Activated CD4-positive, alpha-beta T cell treated with anti-CD3 and anti-CD28 coated beads for 36 hours (primary cell): Measurements from ENCODE around the gene DENND1C. TPM values are rescaled to one million over a fixed set of nuclear protein-coding genes. Genes with fewer than 3 reads are reported as not detected.
"Not testable (repeated sequence)": the region's sequence is repeated elsewhere in the genome, so short reads cannot be mapped to it uniquely, and the experiment has no call there.

Experiments used
- ATAC-seq: fragments of 200-7000 bp; cut with Tn5 transposase; one replicate; pipeline ENCODE4 v1.10.0; 2021; ENCODE audit warnings: mild to moderate bottlenecking, moderate library complexity
- CTCF ChIA-PET: fragments of 350-600 bp; sonication (Branson Sonifier 250); formaldehyde crosslinking; loops from one replicate; lab custom pipeline; 2021; ENCODE audit warnings: antibody characterized with exemption; lab: Charles Lee
- POLR2A ChIA-PET: fragments of 350-600 bp; sonication (Branson Sonifier 250); formaldehyde crosslinking; loops from one replicate; lab custom pipeline; 2021; ENCODE audit warnings: antibody characterized with exemption, inconsistent platforms; lab: Charles Lee
- DNase-seq: peaks from one replicate; pipeline ENCODE4 v3.0.0-alpha.2; 2020
- H3K27ac Mint-ChIP-seq: one replicate; pipeline ENCODE4 v1.8.0; 2021; ENCODE audit warnings: mixed read lengths
- H3K27me3 Mint-ChIP-seq: one replicate; pipeline ENCODE4 v1.8.0; 2021; ENCODE audit warnings: mixed read lengths
- H3K36me3 Mint-ChIP-seq: one replicate; pipeline ENCODE4 v1.8.0; 2021; ENCODE audit warnings: low read depth, mixed read lengths
- H3K4me1 Mint-ChIP-seq: one replicate; pipeline ENCODE4 v1.8.0; 2021; ENCODE audit warnings: mixed read lengths
- H3K4me3 Mint-ChIP-seq: one replicate; pipeline ENCODE4 v1.8.0; 2021; ENCODE audit warnings: mild to moderate bottlenecking, moderate library complexity, mixed read lengths
- H3K9me3 Mint-ChIP-seq: one replicate; pipeline ENCODE4 v1.8.0; 2021; ENCODE audit warnings: low read depth, mixed read lengths
- intact Hi-C, 2 experiments: fragments of 100-400 bp; cut with DNase I in 1 of 2; cut with micrococcal nuclease in 1 of 2; formaldehyde crosslinking; loops; one replicate each; pipeline versions ENCODE4 v1.14.2 to v1.15.1; 2022 to 2024; cut with DNase I, micrococcal nuclease
- total RNA-seq, 2 experiments: library from RNA; stranded (reverse); gene quantifications; one replicate each; pipeline ENCODE4 v1.2.3, GENCODE V29; 2021

The DENND1C gene
- total RNA-seq, 2 experiments from 2014 or later = 49.5 to 56.3 TPM

DNA sequence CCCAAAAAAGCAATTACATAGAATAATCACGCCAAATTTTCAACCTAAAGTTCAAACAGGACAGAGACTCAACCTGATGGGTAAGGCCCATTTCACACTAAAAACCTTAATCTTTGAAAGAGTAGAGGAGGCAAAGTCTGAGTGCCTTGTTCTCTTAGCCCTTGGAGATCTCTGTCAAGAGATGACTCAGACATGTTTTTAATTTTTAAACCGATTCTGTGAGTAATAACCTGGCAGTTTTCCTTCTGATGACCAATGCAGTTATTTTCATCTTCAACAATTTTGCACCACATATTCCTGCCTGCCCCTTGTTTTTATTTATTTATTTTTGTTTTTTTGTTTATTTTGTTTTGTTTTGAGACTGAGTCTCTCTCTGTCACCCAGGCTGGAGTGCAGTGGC is 37.7 kb upstream of the DENND1C start:
- CTCF ChIA-PET = no interaction called here

DNA sequence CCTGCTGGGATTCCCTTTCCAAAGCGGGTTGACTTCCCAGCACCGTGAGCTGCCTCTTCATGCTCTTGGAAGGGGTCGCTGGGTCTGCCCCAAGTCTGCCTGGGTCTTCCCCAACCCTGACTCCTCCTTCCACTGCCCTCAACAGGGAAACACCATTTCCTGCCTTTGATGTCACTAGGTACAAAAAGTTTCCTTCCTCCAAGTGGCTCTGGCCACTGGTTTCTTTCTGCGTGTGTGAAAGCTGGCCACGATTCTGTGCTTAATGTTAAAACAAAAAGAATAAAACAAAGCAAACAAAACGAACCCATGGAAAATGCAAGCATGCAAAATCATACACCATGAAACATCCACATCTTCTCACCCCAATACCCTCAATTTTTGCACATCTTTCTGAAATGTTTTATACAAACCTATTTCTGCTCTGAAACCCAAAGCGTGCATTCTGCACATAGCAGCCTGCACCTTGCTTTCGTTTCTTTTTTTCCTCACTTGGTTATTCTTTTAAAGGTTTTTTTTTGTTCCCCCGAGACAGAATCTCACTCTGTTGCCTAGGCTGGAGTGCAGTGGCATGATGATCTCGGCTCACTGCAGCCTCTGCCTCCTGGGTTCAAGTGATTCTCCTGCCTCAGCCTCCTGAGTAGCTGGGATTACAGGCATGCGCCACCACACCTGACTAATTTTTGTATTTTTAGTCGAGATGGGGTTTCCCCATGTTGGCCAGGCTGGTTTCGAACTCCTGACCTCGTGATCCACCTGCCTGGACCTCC is 36.7 kb upstream of the DENND1C start:
- Mint-ChIP-seq H3K36me3 (no peaks in the 10 kb centered on the region), H3K27me3 (peaks cover 2% of the 10 kb centered on the region), H3K4me1 (peaks cover 43% of the 10 kb centered on the region), H3K27ac (peak overlapping the region; percentile 11), H3K9me3 (no peaks in the 10 kb centered on the region), H3K4me3 (no peak overlapping the region)
- ATAC-seq (no peak), DNase-seq (peak; percentile 43)
- POLR2A ChIA-PET = interaction anchor here (0.9 kb wide), 1 partner anchor 218 kb away, joined by 4 read pairs; no protein-coding TSS in a partner anchor
- intact Hi-C loops = loop anchor here in 1 of 2 experiments (5.0 kb wide), 3 partner anchors 99 to 154 kb away; partner anchors contain the start of gene TNFSF14
- CTCF ChIA-PET = interaction anchor here (0.7 to 2.5 kb wide), 4 partner anchors 19 to 345 kb away, joined by 3 to 23 read pairs (median 4); no protein-coding TSS in a partner anchor

More for the DNA sequence above, 37.7 kb upstream of the DENND1C start:
- Mint-ChIP-seq H3K9me3 (no peaks in the 10 kb centered on the region), H3K27ac (no peak overlapping the region), H3K27me3 (peaks cover 2% of the 10 kb centered on the region), H3K4me3 (no peak overlapping the region), H3K4me1 (peaks cover 43% of the 10 kb centered on the region), H3K36me3 (no peaks in the 10 kb centered on the region)
- intact Hi-C loops = loop anchor here in 1 of 2 experiments (5.0 kb wide), 3 partner anchors 98 to 153 kb away; partner anchors contain the start of gene TNFSF14
- DNase-seq (no peak), ATAC-seq (no peak)
- POLR2A ChIA-PET = interaction anchor here (0.6 kb wide), 1 partner anchor 612 kb away, joined by 6 read pairs; no protein-coding TSS in a partner anchor

DNA sequence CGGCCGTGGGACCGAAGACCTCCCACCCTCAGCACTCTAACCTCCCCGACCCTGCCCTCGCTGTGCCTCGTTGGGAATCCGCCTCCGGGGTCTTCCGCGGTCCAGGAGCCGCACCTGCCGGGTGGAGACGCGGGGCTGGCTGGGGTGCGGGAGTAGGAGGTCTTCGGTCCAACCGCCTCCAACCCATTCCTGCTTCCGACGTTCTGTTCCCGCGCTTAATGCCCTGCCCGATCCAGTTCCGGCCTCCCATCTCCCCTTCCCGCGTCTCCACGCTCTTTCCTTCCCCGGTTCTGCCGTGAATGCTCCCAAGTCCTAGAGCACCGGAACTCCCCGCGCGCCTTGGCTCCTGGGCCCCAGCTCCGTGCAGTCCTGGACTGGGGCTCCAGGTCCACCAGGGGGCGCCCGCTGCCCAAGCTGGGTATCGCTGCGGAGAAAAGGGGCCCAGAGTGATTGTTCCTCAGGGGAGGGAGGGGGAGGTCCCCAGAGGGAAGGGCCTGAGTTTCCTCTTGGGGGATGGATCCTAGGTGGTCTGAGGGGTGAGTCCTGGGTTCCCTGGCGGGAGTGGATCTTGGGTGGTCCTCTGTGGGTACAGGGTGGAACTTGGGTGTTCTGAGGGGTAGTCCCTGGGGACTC is 35.2 kb upstream of the DENND1C start:
- intact Hi-C loops = loop anchor here (1.0 to 5.0 kb wide), 18 partner anchors 14 to 347 kb away; partner anchors contain the start of genes GPR108 (in 2 of the 2), CD70 (in 1 of the 2), SH2D3A (in 1 of the 2) and TNFSF14 (in 1 of the 2)
- Mint-ChIP-seq H3K4me3 (peak overlapping the region; percentile 79), H3K27ac (peak overlapping the region; percentile 92), H3K9me3 (no peaks in the 10 kb centered on the region), H3K4me1 (peaks cover 34% of the 10 kb centered on the region), H3K27me3 (peaks cover 2% of the 10 kb centered on the region), H3K36me3 (no peaks in the 10 kb centered on the region)
- CTCF ChIA-PET = interaction anchor here (0.5 to 2.5 kb wide), 32 partner anchors 9 to 396 kb away, joined by 3 to 23 read pairs (median 4); partner anchors contain the start of gene VAV1
- ATAC-seq (peak; percentile 86), DNase-seq (peak; percentile 97)
- POLR2A ChIA-PET = interaction anchor here (0.7 to 1.0 kb wide), 3 partner anchors 92 to 256 kb away, joined by 3 to 5 read pairs (median 4); partner anchors contain the start of genes KHSRP and VAV1

DNA sequence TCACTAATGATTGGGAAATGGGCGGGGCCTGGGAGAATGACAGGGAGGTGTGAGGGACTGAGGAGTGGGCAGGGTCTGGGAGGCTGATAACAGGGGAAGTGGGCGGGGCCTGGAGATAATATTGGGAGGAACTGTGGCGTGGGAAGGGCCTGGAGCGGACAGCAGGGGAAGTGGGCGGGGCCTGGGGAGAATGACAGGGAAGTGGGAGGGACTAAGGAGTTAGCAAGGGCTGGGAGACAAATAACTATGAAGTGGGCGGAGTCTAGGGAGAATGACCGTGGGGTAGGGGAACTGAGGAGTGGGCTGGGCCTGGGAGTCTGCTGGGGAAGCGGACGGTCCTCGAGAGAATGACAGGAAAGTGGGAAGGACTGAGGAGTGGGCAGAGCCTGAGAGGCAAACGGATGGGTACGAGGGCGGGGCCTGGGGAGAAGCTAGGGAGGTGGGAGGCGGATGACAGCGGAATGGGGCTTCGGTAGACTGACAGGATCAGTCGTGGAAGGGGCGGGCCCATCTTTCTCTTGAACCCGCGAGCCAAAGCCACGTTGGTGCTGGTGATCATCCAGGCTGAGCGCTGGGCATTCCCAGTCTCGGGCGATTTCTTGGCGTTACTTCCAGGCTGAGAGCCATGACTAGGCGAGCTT is 34.6 kb upstream of the DENND1C start:
- Mint-ChIP-seq H3K9me3 (no peaks in the 10 kb centered on the region), H3K4me3 (peak overlapping the region; percentile 79), H3K27ac (peak overlapping the region; percentile 93), H3K36me3 (no peaks in the 10 kb centered on the region), H3K4me1 (peaks cover 32% of the 10 kb centered on the region), H3K27me3 (peaks cover 2% of the 10 kb centered on the region)
- peak; percentile 65 for ATAC-seq
- ChIA-PET CTCF (interaction anchor here (0.5 to 2.5 kb wide), 30 partner anchors 9 to 374 kb away, joined by 3 to 23 read pairs (median 4); partner anchors contain the start of gene VAV1), POLR2A (interaction anchor here (0.7 to 1.0 kb wide), 3 partner anchors 91 to 257 kb away, joined by 3 to 5 read pairs (median 4); partner anchors contain the start of genes KHSRP and VAV1)
- peak; percentile 87 for DNase-seq
- intact Hi-C loops = loop anchor here (1.0 to 5.0 kb wide), 13 partner anchors 14 to 285 kb away; partner anchors contain the start of genes CD70 (in 1 of the 2), GPR108 (in 1 of the 2), SH2D3A (in 1 of the 2) and TNFSF14 (in 1 of the 2)

DNA sequence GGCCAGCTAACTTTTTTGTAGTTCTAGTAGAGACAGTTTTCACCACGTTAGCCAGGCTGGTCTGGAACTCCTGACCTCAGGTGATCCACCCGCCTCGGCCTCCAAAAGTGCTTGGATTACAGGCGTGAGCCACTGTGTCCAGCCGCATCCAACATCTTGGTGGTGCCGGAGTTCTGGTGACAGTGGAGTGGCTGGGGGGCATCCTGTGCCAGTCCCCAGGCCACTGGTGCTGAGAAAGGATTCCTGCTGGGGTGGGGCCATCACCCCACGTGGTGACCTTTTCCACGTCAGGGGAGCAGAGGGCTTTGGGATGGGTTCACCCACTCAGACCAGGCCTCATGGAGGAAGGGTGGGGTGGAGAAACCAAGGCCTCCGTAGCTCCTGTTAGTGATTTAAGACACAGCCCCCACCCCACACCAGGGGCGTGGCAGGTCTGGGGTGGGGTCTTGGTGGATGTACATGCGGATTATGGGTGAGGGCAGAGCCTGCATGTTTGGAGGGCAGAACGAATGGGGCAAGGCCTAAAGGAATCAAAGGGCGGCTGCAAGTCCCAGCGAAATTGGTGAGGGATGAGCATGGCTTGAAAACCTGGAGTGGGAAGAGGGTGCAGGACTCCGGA is 33.4 kb upstream of the DENND1C start:
- ATAC-seq = no peak
- ChIA-PET POLR2A (no interaction called here), CTCF (no interaction called here)
- no peaks in the 10 kb centered on the region for H3K36me3 Mint-ChIP-seq
- no peak overlapping the region for H3K27ac Mint-ChIP-seq
- peaks cover 31% of the 10 kb centered on the region for H3K4me1 Mint-ChIP-seq
- intact Hi-C loops = loop anchor here in 1 of 2 experiments (5.0 kb wide), 3 partner anchors 102 to 157 kb away; partner anchors contain the start of gene TNFSF14
- DNase-seq = no peak
- peak overlapping the region; percentile 12 for H3K4me3 Mint-ChIP-seq
- no peaks in the 10 kb centered on the region for H3K9me3 Mint-ChIP-seq
- peaks cover 2% of the 10 kb centered on the region for H3K27me3 Mint-ChIP-seq

DNA sequence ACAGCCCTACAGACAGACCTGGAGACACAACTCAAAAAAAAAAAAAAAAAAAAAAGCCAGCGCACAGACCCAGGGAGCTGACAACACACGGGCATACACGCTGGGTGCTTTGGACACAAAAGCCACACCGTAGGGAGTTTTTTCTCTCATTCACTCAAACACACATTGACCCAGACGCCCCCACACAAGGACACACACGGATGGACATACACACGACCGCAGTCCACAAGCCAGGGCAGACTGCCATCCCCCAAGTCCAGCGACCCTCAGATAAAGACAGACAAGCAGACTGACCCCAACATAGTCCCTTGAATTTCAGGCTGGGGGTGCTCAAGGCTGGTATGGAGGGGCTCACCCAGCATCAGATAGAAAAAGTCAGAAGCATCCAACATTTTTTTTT is 32.5 kb upstream of the DENND1C start:
- Mint-ChIP-seq H3K4me3 (no peak overlapping the region), H3K4me1 (peaks cover 26% of the 10 kb centered on the region), H3K36me3 (no peaks in the 10 kb centered on the region), H3K27me3 (peaks cover 2% of the 10 kb centered on the region), H3K9me3 (no peaks in the 10 kb centered on the region), H3K27ac (no peak overlapping the region)
- CTCF ChIA-PET = no interaction called here
- POLR2A ChIA-PET = no interaction called here
- intact Hi-C loops = no loop called here
- no peak for DNase-seq
- no peak for ATAC-seq

DNA sequence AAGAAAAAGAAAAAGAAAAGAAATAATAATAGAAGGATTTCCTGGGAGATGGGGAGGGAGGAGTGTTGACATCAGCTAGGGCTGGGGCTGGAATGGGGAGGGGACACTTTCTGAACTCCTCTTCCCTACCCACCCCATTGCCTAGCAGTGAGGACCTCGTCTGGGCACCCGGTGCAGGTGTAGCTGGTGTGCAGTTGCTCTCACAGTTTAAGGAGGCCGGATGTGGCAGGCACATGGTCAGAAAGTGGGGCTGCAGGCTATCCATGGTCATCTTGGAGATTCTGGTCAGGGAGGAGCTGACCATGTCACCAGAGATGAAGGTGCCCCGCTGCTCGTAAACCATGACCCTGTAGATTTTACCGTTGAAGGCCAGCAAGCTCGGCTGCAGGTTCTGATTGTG is 29.0 kb upstream of the DENND1C start:
- intact Hi-C loops = no loop called here
- CTCF ChIA-PET = interaction anchor here (0.7 kb wide), 1 partner anchor 1123 kb away, joined by 3 read pairs; the partner anchor contains the start of gene PCP2
- POLR2A ChIA-PET = no interaction called here

DNA sequence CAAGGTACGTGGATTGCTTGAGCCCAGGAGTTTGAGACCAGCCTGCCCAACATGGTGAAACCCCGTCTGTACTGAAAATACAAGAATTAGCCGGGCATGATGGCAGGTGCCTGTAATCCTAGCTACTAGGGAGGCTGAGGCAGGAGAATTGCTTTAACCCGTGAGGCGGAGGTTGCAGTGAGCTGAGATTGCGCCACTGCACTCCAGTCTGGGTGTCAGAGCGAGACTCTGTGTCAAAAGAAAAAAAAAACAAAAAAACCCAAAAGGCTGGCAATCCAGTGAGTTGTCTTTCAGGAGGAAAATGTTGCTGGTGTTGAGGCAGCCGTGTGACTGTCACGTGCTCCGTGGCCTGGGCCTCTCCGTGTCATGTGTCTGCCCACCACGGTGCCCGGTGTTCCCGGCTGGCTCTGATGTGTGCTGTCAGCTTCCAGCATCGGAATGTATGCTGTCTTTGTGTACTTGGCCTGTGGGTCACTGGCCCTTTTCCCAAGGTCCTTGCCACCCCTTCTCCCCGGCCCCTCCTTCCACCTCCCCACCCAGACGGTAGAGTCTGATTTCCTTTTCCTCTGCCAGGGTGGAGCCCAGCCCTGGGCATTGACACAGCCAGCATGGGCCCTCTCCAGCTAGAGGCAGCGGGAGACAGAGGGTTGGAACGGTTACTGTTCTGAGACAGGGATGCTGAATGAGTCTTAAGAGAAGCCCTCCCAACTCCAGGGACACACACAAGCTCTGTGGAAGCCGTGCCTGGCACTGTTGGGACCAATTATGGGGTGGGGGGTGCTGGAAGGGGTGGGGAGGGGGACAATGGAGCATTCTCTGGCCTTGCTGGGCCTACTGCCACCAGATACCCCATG is 27.8 kb upstream of the DENND1C start:
- no peak for DNase-seq
- no peaks in the 10 kb centered on the region for H3K9me3 Mint-ChIP-seq
- no peak overlapping the region for H3K27ac Mint-ChIP-seq
- ChIA-PET CTCF (no interaction called here), POLR2A (no interaction called here)
- H3K27me3 Mint-ChIP-seq = no peaks in the 10 kb centered on the region
- H3K36me3 Mint-ChIP-seq = no peaks in the 10 kb centered on the region
- no peak for ATAC-seq
- H3K4me1 Mint-ChIP-seq = no peaks in the 10 kb centered on the region
- H3K4me3 Mint-ChIP-seq = no peak overlapping the region
- intact Hi-C loops = no loop called here

More for the DNA sequence above, 29.0 kb upstream of the DENND1C start:
- DNase-seq (no peak), ATAC-seq (no peak)
- Mint-ChIP-seq H3K4me3 (no peak overlapping the region), H3K36me3 (no peaks in the 10 kb centered on the region), H3K4me1 (no peaks in the 10 kb centered on the region), H3K27me3 (no peaks in the 10 kb centered on the region), H3K9me3 (no peaks in the 10 kb centered on the region), H3K27ac (no peak overlapping the region)

DNA sequence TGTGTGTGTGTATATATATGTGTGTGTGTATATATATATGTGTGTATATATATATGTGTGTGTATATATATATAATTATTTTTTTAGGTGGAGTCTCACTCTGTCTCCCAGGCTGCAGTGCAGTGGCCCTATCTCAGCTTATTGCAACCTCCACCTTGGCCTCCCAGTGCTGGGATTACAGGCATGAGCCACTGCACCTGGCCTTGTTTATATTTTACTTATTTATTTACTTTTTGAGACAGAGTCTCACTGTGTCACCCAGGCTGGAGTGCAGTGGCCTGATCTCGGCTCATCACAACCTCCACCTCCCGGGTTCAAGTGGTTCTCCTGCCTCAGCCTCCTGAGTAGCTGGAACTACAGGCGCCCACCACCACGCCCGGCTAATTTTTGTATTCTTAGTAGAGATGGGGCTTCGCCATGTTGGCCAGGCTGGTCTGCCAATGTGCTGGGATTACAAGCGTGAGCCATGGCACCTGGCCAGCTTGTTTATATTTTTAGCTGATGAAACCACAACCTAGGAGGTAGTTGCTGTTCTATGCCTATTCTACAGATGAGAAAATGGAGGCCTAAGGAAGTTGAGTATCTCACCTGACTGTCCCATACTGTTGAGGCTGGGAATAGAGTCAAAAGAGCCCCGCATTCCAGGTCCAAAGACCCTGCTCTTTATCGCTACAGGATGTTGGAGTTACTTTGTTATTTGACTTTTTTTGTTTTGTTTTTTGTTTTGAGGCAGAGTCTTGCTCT is 26.6 kb upstream of the DENND1C start:
- DNase-seq, H3K36me3 Mint-ChIP-seq, H3K9me3 Mint-ChIP-seq, intact Hi-C loops, H3K27me3 Mint-ChIP-seq, H3K4me3 Mint-ChIP-seq, ATAC-seq, H3K4me1 Mint-ChIP-seq, POLR2A ChIA-PET, H3K27ac Mint-ChIP-seq: not testable (repeated sequence)
- CTCF ChIA-PET = interaction anchor here (0.7 to 1.7 kb wide), 3 partner anchors 9 to 356 kb away, joined by 5 to 6 read pairs (median 5); no protein-coding TSS in a partner anchor
